ENCODE data around the gene CHD9.

DNA sequence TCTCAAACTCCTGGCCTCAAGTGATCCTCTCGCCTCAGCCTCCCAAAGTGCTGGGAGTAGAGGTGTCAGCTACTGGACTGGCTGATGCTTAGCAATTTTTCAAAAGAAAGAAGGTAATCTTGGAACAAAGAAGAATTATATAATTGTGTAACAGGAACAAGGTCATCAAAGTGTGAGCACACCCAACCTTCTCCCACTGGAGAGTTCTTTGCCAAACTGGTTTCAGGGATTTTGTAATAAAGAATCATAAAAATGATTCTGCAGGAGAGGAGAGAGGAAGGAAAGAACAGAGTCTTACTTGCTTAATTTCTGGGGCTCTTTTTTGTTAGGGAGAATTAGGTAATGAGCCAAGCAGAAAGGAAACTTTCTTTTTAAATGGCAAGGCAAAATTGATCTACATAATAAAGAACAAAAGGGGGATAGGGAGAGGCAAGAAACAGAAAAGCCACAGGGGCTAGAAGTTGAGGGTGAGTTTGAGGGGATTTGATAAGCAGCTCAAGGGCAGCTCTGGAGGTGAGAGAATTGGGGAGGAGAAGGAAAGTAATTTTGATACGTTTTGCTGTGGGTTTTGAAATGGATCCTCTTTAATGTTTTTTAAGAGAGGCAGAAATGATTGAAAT lies 23.4 kb upstream of the CHD9 start:
- no peak for TF ChIP-seq POLR2AphosphoS5 (IDR thresholded peaks at IDR 0.05; ENCODE audit: low read depth, low read length)
- no peak for TF ChIP-seq POLR2A (IDR thresholded peaks at IDR 0.05; ENCODE audit: low read depth, low read length)
